K562 (cell line): Measurements from ENCODE around the gene CFAP70. TPM values are rescaled to one million over a fixed set of nuclear protein-coding genes. Genes with fewer than 3 reads are reported as not detected.
A peak's percentile ranks its signal among the peaks of the same experiment; 100 is the strongest.

ENCODE experiments used
- ADNP ChIP-seq: fragments of 200-800 bp; sonication (Bioruptor generic); IDR thresholded peaks from 2 replicates; pipeline ENCODE4 v1.6.1; 2016; ENCODE audit warnings: missing genetic modification characterization, missing compliant biosample characterization
- ARID2 ChIP-seq: fragments of 450-650 bp; IDR thresholded peaks from 2 replicates; pipeline ENCODE4 v1.6.1; 2017; ENCODE audit warnings: antibody characterized with exemption, mild to moderate bottlenecking
- ELF1 ChIP-seq: fragments of 200-800 bp; sonication (Bioruptor generic); IDR thresholded peaks from 2 replicates; pipeline ENCODE4 v1.6.1; 2016; ENCODE audit warnings: missing genetic modification characterization, missing compliant biosample characterization
- EP400 ChIP-seq: fragments of 450-650 bp; IDR thresholded peaks from 2 replicates; pipeline ENCODE4 v1.6.1; 2017; ENCODE audit warnings: antibody characterized with exemption, mild to moderate bottlenecking, moderate library complexity
- ETV5 ChIP-seq: sonication (generic); formaldehyde crosslinking; IDR thresholded peaks from 2 replicates; pipeline ENCODE4 v1.4.0; 2020; ENCODE audit warnings: low read depth, mild to moderate bottlenecking, missing genetic modification reagents
- FUS ChIP-seq: fragments of 200-400 bp; formaldehyde crosslinking; optimal IDR thresholded peaks from 2 replicates; pipeline ENCODE3; 2017; ENCODE audit warnings: low read depth, low read length
- GABPA ChIP-seq: fragments of 200-800 bp; sonication (Bioruptor generic); conservative IDR thresholded peaks from 2 replicates; pipeline ENCODE4 v1.6.1; 2016; ENCODE audit warnings: low read depth, missing genetic modification characterization, missing compliant biosample characterization
- MBD2 ChIP-seq: sonication (generic); IDR thresholded peaks from 2 replicates; pipeline ENCODE4 v1.6.1; 2016; ENCODE audit warnings: low read depth, borderline replicate concordance
- MTA3 ChIP-seq: fragments of 450-650 bp; formaldehyde crosslinking; IDR thresholded peaks from 2 replicates; pipeline ENCODE4 v1.6.1; 2017; ENCODE audit warnings: mild to moderate bottlenecking, borderline replicate concordance
- MYBL2 ChIP-seq, 2 experiments: fragments of 450-650 bp in 1 of 2; sonication (generic) in 1 of 2; formaldehyde crosslinking in 1 of 2; IDR thresholded peaks; 2 replicates each; pipeline versions ENCODE4 v1.6.1 to v1.8.1; 2017 to 2022; ENCODE audit warnings: borderline replicate concordance in 1 of 2, inconsistent platforms in 1 of 2, low read depth in 1 of 2, mild to moderate bottlenecking in 1 of 2, missing genetic modification reagents in 1 of 2, moderate library complexity in 1 of 2
- PHF20 ChIP-seq: fragments of 450-650 bp; IDR thresholded peaks from 2 replicates; pipeline ENCODE4 v1.6.1; 2018; ENCODE audit not compliant: partially characterized antibody
- RBM34 ChIP-seq: fragments of 200-400 bp; formaldehyde crosslinking; IDR thresholded peaks from 2 replicates; pipeline ENCODE4 v1.6.1; 2018; ENCODE audit warnings: low read length, borderline replicate concordance; ENCODE audit not compliant: insufficient read depth
- SAFB2 ChIP-seq: fragments of 200-400 bp; formaldehyde crosslinking; IDR thresholded peaks from 2 replicates; pipeline ENCODE4 v1.6.1; 2018; ENCODE audit warnings: borderline replicate concordance, low read length, low read depth, moderate library complexity; ENCODE audit not compliant: severe bottlenecking
- SIRT6 ChIP-seq: IDR thresholded peaks from one replicate; pipeline ENCODE4 v1.6.1; 2012; ENCODE audit warnings: low read depth, mild to moderate bottlenecking, control low read depth, inconsistent platforms, low read length, moderate library complexity
- SMC3 ChIP-seq: conservative IDR thresholded peaks from 2 replicates; pipeline ENCODE4 v1.6.1; 2011; ENCODE audit warnings: low read depth, low read length, improper control_type of control experiment; ENCODE audit not compliant: insufficient read depth
- SUPT5H ChIP-seq: fragments of 450-650 bp; IDR thresholded peaks from 2 replicates; pipeline ENCODE4 v1.6.1; 2016
- TFAM ChIP-seq: fragments of 250-450 bp; sonication (Bioruptor Pico); conservative IDR thresholded peaks from 2 replicates; pipeline ENCODE4 v1.5.0; 2021; ENCODE audit warnings: mild to moderate bottlenecking, moderate library complexity
- TGIF2 ChIP-seq: sonication (generic); formaldehyde crosslinking; IDR thresholded peaks from 2 replicates; pipeline ENCODE4 v1.8.1; 2022; ENCODE audit warnings: mild to moderate bottlenecking, missing genetic modification reagents, moderate library complexity
- TSC22D4 ChIP-seq: fragments of 450-650 bp; IDR thresholded peaks from 2 replicates; pipeline ENCODE4 v1.6.1; 2016; ENCODE audit warnings: missing genetic modification characterization, missing biosample characterization, control low read depth
- ZBTB34 ChIP-seq: fragments of 250-450 bp; sonication (Bioruptor Pico); IDR thresholded peaks from 2 replicates; pipeline ENCODE4 v1.8.0; 2021; ENCODE audit warnings: mild to moderate bottlenecking, moderate library complexity
- ZKSCAN1 ChIP-seq: fragments of 150-350 bp; IDR thresholded peaks from 2 replicates; pipeline ENCODE4 v1.6.1; 2016; ENCODE audit warnings: low read depth, low read length
- ZKSCAN3 ChIP-seq: fragments of 250-450 bp; sonication (Bioruptor Pico); IDR thresholded peaks from 2 replicates; pipeline ENCODE4 v1.4.0; 2020
- ZNF311 ChIP-seq: fragments of 250-450 bp; sonication (Bioruptor Pico); IDR thresholded peaks from 2 replicates; pipeline ENCODE4 v1.4.0; 2020; ENCODE audit warnings: mild to moderate bottlenecking, moderate library complexity
- ZNF431 ChIP-seq: sonication (generic); formaldehyde crosslinking; IDR thresholded peaks from 2 replicates; pipeline ENCODE4 v1.8.0; 2022; ENCODE audit warnings: mild to moderate bottlenecking, missing genetic modification reagents
- ZNF76 ChIP-seq: fragments of 250-450 bp; sonication (Bioruptor Pico); IDR thresholded peaks from 2 replicates; pipeline ENCODE4 v1.4.0; 2020; ENCODE audit warnings: mild to moderate bottlenecking, moderate library complexity, borderline replicate concordance
- polyA plus RNA-seq, 8 experiments: library from polyadenylated mRNA; depleted of rRNA in 4 of 8; stranded (reverse) in 5 of 8; unstranded in 3 of 8; fragments of >200 nt; fragmentation: Nextera tagmentation in 2 of 8; fragmentation: Illumina TruSeq in 1 of 8; extraction: Ambion mirVana in 2 of 8; extraction: Trizol in 1 of 8; gene quantifications; 2 replicates each; pipeline versions ENCODE4 v1.2.1 to v1.2.3, GENCODE V29; 2011 to 2014; ENCODE audit warnings: inconsistent platforms in 1 of 8, missing spikeins in 1 of 8
- total RNA-seq, 7 experiments: library from RNA; depleted of rRNA in 6 of 7; stranded (reverse); fragments of >200 nt in 6 of 7; fragmentation: Illumina TruSeq in 2 of 7; extraction: Trizol in 2 of 7; gene quantifications; 2 replicates each; pipeline versions ENCODE4 v1.2.1 to v1.2.3, GENCODE V29; 2011 to 2021; ENCODE audit warnings: low replicate concordance in 1 of 7
- TF ChIP-seq, protein P1 (sequence below): fragments of 450-650 bp; IDR thresholded peaks from 2 replicates; pipeline ENCODE4 v1.6.1; 2017; ENCODE audit warnings: antibody characterized with exemption

Gene CFAP70
- total and polyA plus RNA-seq, 9 of the 15 experiments (the other 6 are each of a cell fraction or from before 2014, with no cell fraction given) = 0.27 to 1.6 (median 0.86) TPM

- peak; percentile 42; the same call in 1 of the 2 replicates for TF ChIP-seq ELF1 (tag)
- TF ChIP-seq RBM34 = peak; percentile 87; the same call in 1 of the 2 replicates
- TF ChIP-seq ZNF311 = no peak
- TF ChIP-seq ETV5 (CRISPR knock-in tag) = peak; percentile 84
- peak; percentile 82 for TF ChIP-seq FUS
- TF ChIP-seq SUPT5H = peak; percentile 98
- TF ChIP-seq, protein P1, sequence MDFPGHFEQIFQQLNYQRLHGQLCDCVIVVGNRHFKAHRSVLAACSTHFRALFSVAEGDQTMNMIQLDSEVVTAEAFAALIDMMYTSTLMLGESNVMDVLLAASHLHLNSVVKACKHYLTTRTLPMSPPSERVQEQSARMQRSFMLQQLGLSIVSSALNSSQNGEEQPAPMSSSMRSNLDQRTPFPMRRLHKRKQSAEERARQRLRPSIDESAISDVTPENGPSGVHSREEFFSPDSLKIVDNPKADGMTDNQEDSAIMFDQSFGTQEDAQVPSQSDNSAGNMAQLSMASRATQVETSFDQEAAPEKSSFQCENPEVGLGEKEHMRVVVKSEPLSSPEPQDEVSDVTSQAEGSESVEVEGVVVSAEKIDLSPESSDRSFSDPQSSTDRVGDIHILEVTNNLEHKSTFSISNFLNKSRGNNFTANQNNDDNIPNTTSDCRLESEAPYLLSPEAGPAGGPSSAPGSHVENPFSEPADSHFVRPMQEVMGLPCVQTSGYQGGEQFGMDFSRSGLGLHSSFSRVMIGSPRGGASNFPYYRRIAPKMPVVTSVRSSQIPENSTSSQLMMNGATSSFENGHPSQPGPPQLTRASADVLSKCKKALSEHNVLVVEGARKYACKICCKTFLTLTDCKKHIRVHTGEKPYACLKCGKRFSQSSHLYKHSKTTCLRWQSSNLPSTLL = no peak
- TF ChIP-seq TFAM = no peak
- peak; percentile 60 for TF ChIP-seq PHF20
- no peak for TF ChIP-seq SAFB2
- no peak for TF ChIP-seq MYBL2 (IDR thresholded peaks at IDR 0.05; ENCODE audit: low read depth)
- no peak for TF ChIP-seq MYBL2 (CRISPR knock-in tag; IDR thresholded peaks at IDR 0.05; ENCODE audit: borderline replicate concordance)
- 0 out of 2 replicates have a peak, but pooled peaks have one; percentile 17 for TF ChIP-seq SMC3
- TF ChIP-seq SIRT6 = peak; percentile 59
- 0 out of 2 replicates have a peak, but pooled peaks have one; percentile 50 for TF ChIP-seq GABPA (tag)
- peak; percentile 96; the same call in 1 of the 2 replicates for TF ChIP-seq MTA3
- no peak for TF ChIP-seq TSC22D4
- no peak for TF ChIP-seq TGIF2 (CRISPR knock-in tag)
- no peak for TF ChIP-seq ZKSCAN3 (CRISPR knock-in tag)
- TF ChIP-seq ZNF76 (CRISPR knock-in tag) = peak; percentile 82; the same call in 1 of the 2 replicates
- TF ChIP-seq EP400 = peak; percentile 97
- no peak for TF ChIP-seq ZBTB34 (CRISPR knock-in tag)
- TF ChIP-seq ZNF431 = peak; percentile 64; the same call in 1 of the 2 replicates
- TF ChIP-seq ARID2 = no peak
- TF ChIP-seq MBD2 = peak; percentile 78
- no peak for TF ChIP-seq ADNP (tag)
- TF ChIP-seq ZKSCAN1 = no peak; the same call in 1 of the 2 replicates
Measured at GRCh38 chr10:73246646-73247508, 111.8 kb downstream of the CFAP70 start, which contains the start of gene DNAJC9 (continued).
